Thymus (tissue), 11 donors: ENCODE measurements around the gene CLCN7. TPM values are rescaled to one million over a fixed set of nuclear protein-coding genes. Genes with fewer than 3 reads are reported as not detected.

Source experiments
- DNase-seq, 9 donors: peaks; one replicate each; pipeline ENCODE4 v3.0.0-alpha.2; 2013; ENCODE audit warnings: low spot score in 9 of 9, low read depth in 6 of 9, missing footprints in 1 of 9
- H3K27ac ChIP-seq, 2 donors: one replicate each; pipeline ENCODE4 v1.5.1; 2013; ENCODE audit warnings: control low read depth in 1 of 2, low read depth in 1 of 2, low read length in 1 of 2, mild to moderate bottlenecking in 1 of 2, moderate library complexity in 1 of 2
- H3K27me3 ChIP-seq, 2 donors: one replicate each; pipeline ENCODE4 v1.5.1; 2013; ENCODE audit warnings: low read length in 1 of 2; ENCODE audit not compliant: control insufficient read depth in 2 of 2, insufficient read depth in 1 of 2
- H3K36me3 ChIP-seq, 2 donors: one replicate each; pipeline ENCODE4 v1.5.1; 2013; ENCODE audit warnings: low read length in 1 of 2, mild to moderate bottlenecking in 1 of 2, moderate library complexity in 1 of 2; ENCODE audit not compliant: control insufficient read depth in 2 of 2, insufficient read depth in 2 of 2
- H3K4me1 ChIP-seq, 2 donors: one replicate each; pipeline ENCODE4 v1.5.1; 2013; ENCODE audit warnings: low read length in 2 of 2; ENCODE audit not compliant: control insufficient read depth in 2 of 2, insufficient read depth in 2 of 2
- H3K4me3 ChIP-seq, 2 donors: one replicate each; pipeline ENCODE4 v1.5.1; 2013; ENCODE audit warnings: low read length in 2 of 2, control low read depth in 1 of 2, mild to moderate bottlenecking in 1 of 2
- H3K9me3 ChIP-seq, 2 donors: one replicate each; pipeline ENCODE4 v1.5.1; 2013; ENCODE audit warnings: low read length in 1 of 2, mild to moderate bottlenecking in 1 of 2; ENCODE audit not compliant: control insufficient read depth in 2 of 2, insufficient read depth in 1 of 2
- WGBS: extraction: QIAGEN DNeasy Blood & Tissue Kit; methylation state at CpG from one replicate; pipeline ENCODE4 v1.1.7; 2013; 5-methylcytosine and 5-hydroxymethylcytosine counted together
- polyA plus RNA-seq: library from polyadenylated mRNA; stranded (reverse); fragments of 200-250 nt; gene quantifications from one replicate; pipeline ENCODE4 v1.2.3, GENCODE V29; 2013
- total RNA-seq: library from RNA; stranded (reverse); fragments of 120-200 nt; gene quantifications from one replicate; pipeline ENCODE4 v1.2.4, GENCODE V29; 2013
- donor health status: healthy.

Gene CLCN7
- total and polyA plus RNA-seq, 2 donors: 17.5 to 78.5 TPM

- H3K4me3 ChIP-seq: peak overlapping the region; percentile 29 to 56
- peaks cover 9 to 14% of the 10 kb centered on the region in 2 donors for H3K4me1 ChIP-seq
- H3K36me3 ChIP-seq: peaks cover 53 to 62% of the 10 kb centered on the region in 2 donors
- H3K27me3 ChIP-seq: no peaks in the 10 kb centered on the region
- no peak overlapping the region for H3K27ac ChIP-seq
- no peak for DNase-seq
- 54% methylated on average over 11 of the region's 11 CpGs for WGBS
- no peaks in the 10 kb centered on the region for H3K9me3 ChIP-seq
These were observed 67.1 kb downstream of the CLCN7 start for GRCh38 chr16:1407753-1408152.

GRCh38 chr16:1403733-1404132, 71.1 kb downstream of the CLCN7 start:
- no peak overlapping the region for H3K27ac ChIP-seq
- peaks cover 8 to 12% of the 10 kb centered on the region in 2 donors for H3K4me1 ChIP-seq
- H3K27me3 ChIP-seq: no peaks in the 10 kb centered on the region
- WGBS: 96% methylated on average over 14 of the region's 14 CpGs
- H3K4me3 ChIP-seq: no peak overlapping the region
- peaks cover 73 to 75% of the 10 kb centered on the region in 2 donors for H3K36me3 ChIP-seq
- DNase-seq: no peak
- H3K9me3 ChIP-seq: no peaks in the 10 kb centered on the region

DNA sequence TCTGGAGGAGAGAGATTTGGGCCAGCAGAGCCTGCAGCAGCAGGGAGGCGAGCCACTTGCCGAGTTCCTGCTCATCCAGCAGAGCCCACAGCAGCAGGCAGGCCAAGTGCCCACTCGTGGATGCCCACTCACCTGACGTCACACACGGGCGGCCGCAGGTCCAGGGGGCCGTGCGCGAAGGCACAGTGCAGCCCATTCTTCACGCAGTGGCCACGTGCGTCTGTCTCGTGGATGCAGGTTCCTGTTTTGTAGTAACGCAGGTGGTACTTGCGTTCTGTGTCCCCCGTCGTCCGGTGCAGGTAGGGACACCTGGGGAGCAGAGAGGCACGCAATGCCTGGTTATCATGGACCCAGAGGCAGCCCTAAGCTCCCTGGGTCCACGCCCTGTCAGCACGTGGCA, 71.8 kb downstream of the CLCN7 start:
- Histone ChIP-seq H3K36me3 (peaks cover 80 to 82% of the 10 kb centered on the region in 2 donors), H3K4me3 (no peak overlapping the region), H3K27ac (no peak overlapping the region), H3K9me3 (no peaks in the 10 kb centered on the region), H3K4me1 (peaks cover 4 to 6% of the 10 kb centered on the region in 2 donors), H3K27me3 (no peaks in the 10 kb centered on the region)
- DNase-seq: no peak
- WGBS: 99% methylated on average over 22 of the region's 22 CpGs

DNA sequence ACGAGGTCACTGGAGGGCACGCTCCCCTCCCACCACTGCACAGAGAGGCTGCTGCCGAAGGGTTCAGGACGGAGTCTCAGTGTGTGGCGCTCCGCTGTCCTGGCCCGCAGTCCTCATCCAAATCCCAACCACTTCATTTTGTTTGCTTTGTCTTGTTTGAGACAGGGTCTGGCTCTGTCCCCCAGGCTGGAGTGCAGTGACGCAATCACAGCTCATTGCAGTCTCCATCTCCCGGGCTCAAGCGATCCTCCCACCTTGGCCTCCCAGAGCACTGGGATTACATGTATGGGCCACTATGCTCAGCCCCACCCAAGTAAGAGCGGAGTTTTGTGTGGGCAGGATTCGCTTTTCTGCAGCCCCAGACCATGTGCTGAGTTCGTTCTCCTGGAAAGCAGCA, 73.1 kb downstream of the CLCN7 start:
- Histone ChIP-seq H3K27me3 (no peaks in the 10 kb centered on the region), H3K27ac (no peak overlapping the region), H3K36me3 (peaks cover 81% of the 10 kb centered on the region in 2 donors), H3K9me3 (no peaks in the 10 kb centered on the region), H3K4me1 (no peaks in the 10 kb centered on the region), H3K4me3 (no peak overlapping the region)
- no peak for DNase-seq
- 96% methylated on average over 13 of the region's 13 CpGs for WGBS

DNA sequence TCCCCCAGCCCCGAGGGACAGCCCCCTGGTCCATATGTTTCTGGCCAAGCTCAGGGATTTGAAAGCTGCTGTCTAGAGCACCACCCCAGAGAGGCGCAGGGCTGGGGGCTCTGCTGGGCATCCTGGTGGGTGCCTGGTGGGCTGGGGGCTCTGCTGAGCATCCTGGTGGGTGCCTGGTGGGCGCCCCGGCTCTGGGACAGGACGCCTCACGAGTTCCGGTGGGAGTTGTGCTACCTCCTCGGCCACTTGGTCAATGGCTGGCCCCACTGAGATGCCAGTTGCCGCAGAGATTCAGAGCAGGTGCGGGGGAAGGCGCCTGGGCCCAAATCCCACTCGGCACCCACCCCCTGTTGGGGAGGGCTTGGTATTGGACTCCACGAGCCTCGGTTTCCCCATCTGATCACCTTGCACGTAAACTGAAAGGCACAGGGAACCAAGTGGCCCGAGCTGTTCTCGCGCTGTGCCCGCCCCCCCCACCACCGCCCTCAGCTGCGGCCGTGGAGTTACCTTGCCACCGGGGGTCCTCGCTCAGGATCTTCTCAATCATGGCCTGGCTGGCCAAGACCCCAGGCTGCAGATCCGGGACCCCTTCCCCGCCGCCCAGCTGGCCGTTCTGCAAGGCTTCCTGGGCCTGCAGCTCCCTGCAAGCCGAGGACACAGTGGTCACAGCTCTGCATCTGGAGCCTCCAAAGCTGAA, 73.6 kb downstream of the CLCN7 start:
- Histone ChIP-seq H3K27me3 (no peaks in the 10 kb centered on the region), H3K27ac (no peak overlapping the region), H3K4me1 (no peaks in the 10 kb centered on the region), H3K4me3 (no peak overlapping the region), H3K36me3 (peaks cover 77 to 83% of the 10 kb centered on the region in 2 donors), H3K9me3 (no peaks in the 10 kb centered on the region)
- DNase-seq: no peak
- 96% methylated on average over 29 of the region's 29 CpGs for WGBS

DNA sequence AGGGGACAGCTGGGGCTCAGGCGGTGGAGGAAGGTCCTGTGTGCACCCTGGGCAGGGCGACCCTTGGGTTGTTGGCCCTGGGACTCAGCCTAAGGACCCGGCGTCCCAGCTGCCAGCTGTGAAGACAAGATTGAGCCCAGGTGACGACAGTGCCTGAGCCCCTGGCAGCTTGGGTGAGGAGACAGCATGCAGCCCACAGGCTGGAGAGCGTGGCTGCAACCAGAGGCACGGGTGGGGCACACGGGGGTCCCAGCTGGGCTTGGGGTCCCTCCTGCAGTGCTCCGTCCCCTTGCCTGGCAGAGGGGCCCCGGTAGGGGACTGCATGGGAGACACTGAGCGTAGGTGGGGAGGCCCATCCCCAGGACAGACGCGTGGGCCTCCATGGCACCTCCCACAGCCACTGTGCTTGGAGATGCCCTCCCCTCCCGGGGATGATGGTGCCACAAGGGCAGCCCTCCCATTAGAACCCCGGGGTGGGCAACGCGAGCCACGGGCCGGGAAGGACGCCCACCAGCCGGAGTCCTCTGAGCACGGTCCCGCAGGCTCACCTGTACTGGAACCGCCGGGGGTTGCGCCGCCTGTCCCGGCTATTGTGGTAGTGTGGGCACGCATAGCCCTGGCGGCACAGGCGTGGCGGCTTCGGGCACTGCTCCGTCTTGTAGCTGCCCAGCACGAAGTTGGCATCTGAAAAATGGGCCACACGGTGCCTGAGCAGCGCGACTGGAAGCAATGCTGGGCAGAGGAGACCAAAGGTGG, 75.8 kb downstream of the CLCN7 start:
- H3K36me3 ChIP-seq: peaks cover 67 to 88% of the 10 kb centered on the region in 2 donors
- H3K27ac ChIP-seq: no peak overlapping the region
- H3K9me3 ChIP-seq: no peaks in the 10 kb centered on the region
- DNase-seq: no peak
- no peak overlapping the region for H3K4me3 ChIP-seq
- WGBS: 98% methylated on average over 38 of the region's 38 CpGs
- no peaks in the 10 kb centered on the region for H3K27me3 ChIP-seq
- H3K4me1 ChIP-seq: no peaks in the 10 kb centered on the region

GRCh38 chr16:1398351-1398750, 76.5 kb downstream of the CLCN7 start:
- H3K36me3 ChIP-seq: peaks cover 68 to 88% of the 10 kb centered on the region in 2 donors
- H3K4me3 ChIP-seq: no peak overlapping the region
- no peaks in the 10 kb centered on the region for H3K27me3 ChIP-seq
- no peaks in the 10 kb centered on the region for H3K4me1 ChIP-seq
- no peaks in the 10 kb centered on the region for H3K9me3 ChIP-seq
- WGBS: 97% methylated on average over 9 of the region's 9 CpGs
- H3K27ac ChIP-seq: no peak overlapping the region
- no peak for DNase-seq

DNA sequence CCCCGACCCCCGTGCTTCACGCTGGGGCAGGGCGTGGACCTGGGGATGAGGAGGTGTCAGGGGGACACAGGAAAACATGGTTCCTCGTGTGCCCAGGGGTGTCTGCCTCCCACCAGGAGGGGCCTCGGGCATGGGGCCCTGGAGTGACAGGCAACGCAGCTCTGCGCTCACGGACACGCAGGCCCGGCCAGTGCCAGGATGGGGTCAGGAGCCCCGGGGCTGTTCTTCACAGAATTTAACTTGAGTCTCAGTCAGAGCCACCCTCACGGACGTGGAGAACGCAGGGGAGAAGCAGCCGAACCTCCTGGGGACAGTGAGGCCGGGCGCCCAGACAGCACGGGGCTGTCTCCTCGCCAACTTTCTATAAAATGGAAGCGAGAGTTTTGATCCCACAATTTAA, 77.0 kb downstream of the CLCN7 start:
- no peak overlapping the region for H3K27ac ChIP-seq
- no peaks in the 10 kb centered on the region for H3K9me3 ChIP-seq
- H3K4me3 ChIP-seq: no peak overlapping the region
- H3K36me3 ChIP-seq: peaks cover 68 to 88% of the 10 kb centered on the region in 2 donors
- WGBS: 98% methylated on average over 21 of the region's 21 CpGs
- DNase-seq: no peak
- no peaks in the 10 kb centered on the region for H3K4me1 ChIP-seq
- H3K27me3 ChIP-seq: no peaks in the 10 kb centered on the region

- H3K9me3 ChIP-seq: no peaks in the 10 kb centered on the region
- DNase-seq: no peak
- no peaks in the 10 kb centered on the region for H3K27me3 ChIP-seq
- H3K27ac ChIP-seq: no peak overlapping the region
- H3K4me3 ChIP-seq: no peak overlapping the region
- peaks cover 62 to 77% of the 10 kb centered on the region in 2 donors for H3K36me3 ChIP-seq
- H3K4me1 ChIP-seq: peaks cover 0 to 6% of the 10 kb centered on the region in 2 donors
- WGBS: 98% methylated on average over 22 of the region's 22 CpGs
These were observed 79.3 kb downstream of the CLCN7 start for GRCh38 chr16:1395444-1396031.
